HepG2 (cell line): ENCODE measurements around the gene LYRM4. TPM values are rescaled to one million over a fixed set of nuclear protein-coding genes. Genes with fewer than 3 reads are reported as not detected.

Experiments used
- ADNP ChIP-seq: sonication (generic); formaldehyde crosslinking; IDR thresholded peaks from 2 replicates; pipeline ENCODE4 v1.4.0; 2020; ENCODE audit warnings: missing genetic modification reagents
- AHDC1 ChIP-seq: sonication (generic); formaldehyde crosslinking; IDR thresholded peaks from 2 replicates; pipeline ENCODE4 v1.5.1; 2020; ENCODE audit warnings: mild to moderate bottlenecking, missing genetic modification reagents, borderline replicate concordance
- CBX2 ChIP-seq, 2 experiments: fragments of 200-600 bp in 1 of 2; sonication (generic); formaldehyde crosslinking in 1 of 2; IDR thresholded peaks; 2 replicates each; pipeline versions ENCODE4 v1.7.0 to v1.8.1; 2018 to 2022; ENCODE audit warnings: low read depth in 2 of 2, low read length in 1 of 2, mild to moderate bottlenecking in 1 of 2, missing genetic modification reagents in 1 of 2
- CBX5 ChIP-seq: sonication (generic); formaldehyde crosslinking; IDR thresholded peaks from 2 replicates; pipeline ENCODE4 v1.4.0; 2020; ENCODE audit warnings: missing genetic modification reagents, borderline replicate concordance
- ELF1 ChIP-seq: sonication (generic); formaldehyde crosslinking; IDR thresholded peaks from 2 replicates; pipeline ENCODE4 v1.4.0; 2020; ENCODE audit warnings: missing genetic modification reagents
- FOXK1 ChIP-seq: sonication (generic); formaldehyde crosslinking; IDR thresholded peaks from 2 replicates; pipeline ENCODE4 v1.4.0; 2020; ENCODE audit warnings: low read depth, missing genetic modification reagents, borderline replicate concordance
- HOXA7 ChIP-seq: sonication (generic); formaldehyde crosslinking; IDR thresholded peaks from 2 replicates; pipeline ENCODE4 v1.8.1; 2022; ENCODE audit warnings: mild to moderate bottlenecking, missing genetic modification reagents, moderate library complexity
- MLX ChIP-seq: IDR thresholded peaks from 2 replicates; pipeline ENCODE4 v1.6.1; 2016
- MLXIP ChIP-seq: sonication (generic); formaldehyde crosslinking; IDR thresholded peaks from 2 replicates; pipeline ENCODE4 v1.9.0; 2021; ENCODE audit warnings: missing genetic modification reagents, borderline replicate concordance
- ZBED4 ChIP-seq: sonication (generic); formaldehyde crosslinking; IDR thresholded peaks from 2 replicates; pipeline ENCODE4 v1.4.0; 2020; ENCODE audit warnings: missing genetic modification reagents, borderline replicate concordance
- ZBTB25 ChIP-seq: IDR thresholded peaks from 2 replicates; pipeline ENCODE4 v1.6.1; 2018; ENCODE audit warnings: missing genetic modification reagents
- ZFP36L2 ChIP-seq: sonication (generic); formaldehyde crosslinking; IDR thresholded peaks from 2 replicates; pipeline ENCODE4 v1.4.0; 2020; ENCODE audit warnings: missing genetic modification reagents
- ZNF468 ChIP-seq: sonication (generic); formaldehyde crosslinking; IDR thresholded peaks from 2 replicates; pipeline ENCODE4 v1.8.0; 2022; ENCODE audit warnings: mild to moderate bottlenecking, moderate library complexity, missing genetic modification reagents
- ZNF556 ChIP-seq: sonication (generic); formaldehyde crosslinking; IDR thresholded peaks from 2 replicates; pipeline ENCODE4 v1.4.0; 2020; ENCODE audit warnings: mild to moderate bottlenecking, missing genetic modification reagents, borderline replicate concordance
- polyA plus RNA-seq, 8 experiments: library from polyadenylated mRNA; depleted of rRNA in 3 of 8; stranded (reverse) in 7 of 8; unstranded in 1 of 8; fragments of >200 nt; fragmentation: Illumina TruSeq in 4 of 8; extraction: Trizol in 4 of 8; gene quantifications; 2 replicates each; pipeline versions ENCODE4 v1.2.1 to v1.2.3, GENCODE V29; 2011 to 2016; ENCODE audit warnings: low read depth in 4 of 8, missing spikeins in 1 of 8, mixed read lengths in 1 of 8; ENCODE audit not compliant: insufficient read depth in 1 of 8
- total RNA-seq, 5 experiments: library from RNA; depleted of rRNA; stranded (reverse); fragments of >200 nt; fragmentation: Illumina TruSeq; extraction: Trizol; gene quantifications; 2 replicates each; pipeline ENCODE4 v1.2.3, GENCODE V29; 2016; ENCODE audit warnings: low read depth in 1 of 5

LYRM4 gene
- total and polyA plus RNA-seq, 2 of the 13 experiments (the other 11 are each of a cell fraction or from before 2014, with no cell fraction given): 64.6 to 67.5 TPM

- TF ChIP-seq HOXA7 (CRISPR knock-in tag) (no peak), ELF1 (CRISPR knock-in tag) (no peak), AHDC1 (CRISPR knock-in tag) (no peak), ZBTB25 (peak; percentile 70; the same call in 1 of the 2 replicates), ZBED4 (CRISPR knock-in tag) (0 out of 2 replicates have a peak, but pooled peaks have one; percentile 60), CBX5 (CRISPR knock-in tag) (no peak), ZFP36L2 (CRISPR knock-in tag) (no peak), CBX2 (IDR thresholded peaks at IDR 0.05; ENCODE audit: low read depth, low read length) (no peak), CBX2 (CRISPR knock-in tag; IDR thresholded peaks at IDR 0.05; ENCODE audit: low read depth) (no peak), ZNF556 (CRISPR knock-in tag) (no peak), MLXIP (CRISPR knock-in tag) (no peak), ZNF468 (CRISPR knock-in tag) (no peak), FOXK1 (CRISPR knock-in tag) (no peak), MLX (no peak), ADNP (CRISPR knock-in tag) (no peak)
These were observed 117.0 kb downstream of the LYRM4 start (continued) for GRCh38 chr6:5143634-5144311.
